K562 (cell line): Measurements from ENCODE around the gene SAMD9. TPM values are rescaled to one million over a fixed set of nuclear protein-coding genes. Genes with fewer than 3 reads are reported as not detected.
A peak's percentile ranks its signal among the peaks of the same experiment; 100 is the strongest.

Experiments
- ATAC-seq: fragments of 200-7000 bp; cut with Tn5 transposase; 3 replicates; pipeline ENCODE4 v1.9.1; 2020; ENCODE audit warnings: moderate library complexity
- BruUV-seq: library from RNA; stranded (reverse); fragments of 400-500 nt; replicated peaks from 2 replicates; lab custom pipeline; 2021; lab: Mats Ljungman, UMichigan
- CTCF ChIA-PET: fragments of 300-600 bp; formaldehyde crosslinking; extraction: SDS; loops from one replicate; lab custom pipeline; 2021; ENCODE audit warnings: low intra/inter-chr PET ratio; lab: Yijun Ruan, JAX
- POLR2A ChIA-PET: fragments of 300-600, 350-650 bp; sonication (Branson Sonifier 250); formaldehyde crosslinking; extraction: SDS; loops from one replicate; lab custom pipeline; 2021; ENCODE audit warnings: antibody characterized with exemption, inconsistent platforms; lab: Yijun Ruan, JAX
- DNase-seq, 4 experiments: peaks; one replicate each; pipeline versions ENCODE4 v3.0.0 to v3.0.0-alpha.2; 2011 to 2018; ENCODE audit warnings: low spot score in 3 of 4, mixed read lengths in 3 of 4; ENCODE audit errors: extremely low read depth in 1 of 4
- FAIRE-seq: peaks from 2 replicates; lab custom pipeline; 2011; peaks lifted over from hg19 to GRCh38; lab: Jason Lieb, UNC
- H2AFZ ChIP-seq: 2 replicates; pipeline ENCODE4 v1.6.0; 2011; ENCODE audit warnings: low read depth, low read length, control low read depth, inconsistent platforms
- H3K27ac ChIP-seq: fragments of 200-600 bp; 3 replicates; pipeline ENCODE4 v1.8.0; 2011; ENCODE audit warnings: low read depth, mild to moderate bottlenecking, control low read depth, inconsistent platforms, low read length, moderate library complexity, mixed read lengths; ENCODE audit errors: extremely low read depth
- H3K27me3 ChIP-seq, 2 experiments: fragments of 300-600 bp in 1 of 2; 2 replicates in 1 of 2; 3 replicates in 1 of 2; pipeline versions ENCODE4 v1.6.0 to v1.8.0; 2011; ENCODE audit warnings: inconsistent platforms in 2 of 2, low read length in 2 of 2, mild to moderate bottlenecking in 1 of 2, mixed read lengths in 1 of 2, moderate library complexity in 1 of 2; ENCODE audit not compliant: control insufficient read depth in 2 of 2, insufficient read depth in 2 of 2
- H3K36me3 ChIP-seq: fragments of 300-600 bp; 3 replicates; pipeline ENCODE4 v1.8.0; 2011; ENCODE audit warnings: mild to moderate bottlenecking, low read length, inconsistent platforms; ENCODE audit not compliant: control insufficient read depth, insufficient read depth
- H3K4me1 ChIP-seq, 2 experiments: fragments of 200-600 bp in 1 of 2; replicated peaks in 1 of 2; 2 replicates in 1 of 2; 3 replicates in 1 of 2; pipeline versions ENCODE4 v1.5.1 to v1.8.0; 2011; ENCODE audit warnings: inconsistent platforms in 2 of 2, low read length in 2 of 2, mild to moderate bottlenecking in 1 of 2, mixed read lengths in 1 of 2, moderate library complexity in 1 of 2; ENCODE audit not compliant: control insufficient read depth in 2 of 2, insufficient read depth in 2 of 2
- H3K4me2 ChIP-seq: 2 replicates; pipeline ENCODE4 v1.6.1; 2011; ENCODE audit warnings: low read length, control low read depth, inconsistent platforms, mixed read lengths; ENCODE audit not compliant: insufficient read depth
- H3K4me3 ChIP-seq: fragments of 200-600 bp; sonication (generic), shearing (Covaris generic); 2 replicates; pipeline ENCODE4 v1.5.1; 2016; ENCODE audit warnings: control low read depth, inconsistent platforms
- H3K79me2 ChIP-seq: fragments of 200-600 bp; 3 replicates; pipeline ENCODE4 v1.8.0; 2011; ENCODE audit warnings: low read length, inconsistent platforms; ENCODE audit not compliant: control insufficient read depth, insufficient read depth
- H3K9ac ChIP-seq, 2 experiments: 2 replicates each; pipeline versions ENCODE4 v1.6.0 to v1.6.1; 2011; ENCODE audit warnings: low read depth in 2 of 2, low read length in 2 of 2, control low read depth in 1 of 2, inconsistent platforms in 1 of 2, mild to moderate bottlenecking in 1 of 2, mixed read lengths in 1 of 2; ENCODE audit not compliant: insufficient read depth in 1 of 2
- H3K9me1 ChIP-seq: one replicate; pipeline ENCODE4 v1.6.0; 2011; ENCODE audit warnings: inconsistent platforms, mild to moderate bottlenecking, low read length, moderate library complexity; ENCODE audit not compliant: control insufficient read depth, insufficient read depth
- H3K9me3 ChIP-seq: replicated peaks from 2 replicates; pipeline ENCODE4 v1.5.1; 2011; ENCODE audit warnings: low read depth, low read length, inconsistent platforms; ENCODE audit not compliant: control insufficient read depth, insufficient read depth
- H4K20me1 ChIP-seq: replicated peaks from 2 replicates; pipeline ENCODE4 v1.6.1; 2011; ENCODE audit warnings: low read length, inconsistent platforms, mixed read lengths; ENCODE audit not compliant: control insufficient read depth, insufficient read depth
- DMBX1 ChIP-seq: fragments of 250-450 bp; sonication (Bioruptor Pico); IDR thresholded peaks from 2 replicates; pipeline ENCODE4 v1.8.0; 2022; ENCODE audit warnings: inconsistent platforms, mild to moderate bottlenecking, moderate library complexity, borderline replicate concordance
- EP400 ChIP-seq: fragments of 450-650 bp; IDR thresholded peaks from 2 replicates; pipeline ENCODE4 v1.6.1; 2017; ENCODE audit warnings: antibody characterized with exemption, mild to moderate bottlenecking, moderate library complexity
- IFI16 ChIP-seq: fragments of 250-450 bp; sonication (Bioruptor Pico); IDR thresholded peaks from 2 replicates; pipeline ENCODE4 v2.1.2; 2022; ENCODE audit warnings: mild to moderate bottlenecking, inconsistent platforms
- MBD2 ChIP-seq: sonication (generic); IDR thresholded peaks from 2 replicates; pipeline ENCODE4 v1.6.1; 2016; ENCODE audit warnings: low read depth, borderline replicate concordance
- POLR2G ChIP-seq: fragments of 200-400 bp; formaldehyde crosslinking; IDR thresholded peaks from 2 replicates; pipeline ENCODE4 v1.6.1; 2017; ENCODE audit warnings: low read depth, mild to moderate bottlenecking, antibody characterized with exemption, low read length, moderate library complexity
- PURB ChIP-seq: sonication (generic); formaldehyde crosslinking; IDR thresholded peaks from 2 replicates; pipeline ENCODE4 v1.9.0; 2021; ENCODE audit warnings: low read depth, mild to moderate bottlenecking, missing genetic modification reagents
- RREB1 ChIP-seq: fragments of 250-450 bp; sonication (Bioruptor Pico); IDR thresholded peaks from 2 replicates; pipeline ENCODE4 v1.4.0; 2020
- SMARCB1 ChIP-seq: IDR thresholded peaks from 2 replicates; pipeline ENCODE4 v1.6.1; 2011; ENCODE audit warnings: improper control_type of control experiment, low read depth; ENCODE audit not compliant: insufficient read length
- ZFP91 ChIP-seq: sonication (generic); formaldehyde crosslinking; IDR thresholded peaks from 2 replicates; pipeline ENCODE4 v1.8.0; 2022; ENCODE audit warnings: mild to moderate bottlenecking, missing genetic modification reagents
- WGBS: fragments of 100-300 bp; shearing (Covaris generic); methylation state at CpG from one replicate; pipeline ENCODE4 v1.1.6; 2016; ENCODE audit warnings: low coverage, mixed read lengths; ENCODE audit not compliant: insufficient coverage; ENCODE audit errors: missing lambda C conversion rate; 5-methylcytosine and 5-hydroxymethylcytosine counted together
- in situ Hi-C: fragments of 300-500 bp; cut with MboI; formaldehyde crosslinking; loops from 4 replicates; pipeline ENCODE4 v1.15.0; 2018; ENCODE audit warnings: inconsistent platforms, mixed read lengths
- intact Hi-C: fragments of 100-400 bp; cut with micrococcal nuclease; formaldehyde crosslinking; loops from 2 replicates; pipeline ENCODE4 v1.14.2; 2022
- polyA plus RNA-seq, 8 experiments: library from polyadenylated mRNA; depleted of rRNA in 4 of 8; stranded (reverse) in 5 of 8; unstranded in 3 of 8; fragments of >200 nt; fragmentation: Nextera tagmentation in 2 of 8; fragmentation: Illumina TruSeq in 1 of 8; extraction: Ambion mirVana in 2 of 8; extraction: Trizol in 1 of 8; gene quantifications; 2 replicates each; pipeline versions ENCODE4 v1.2.1 to v1.2.3, GENCODE V29; 2011 to 2014; ENCODE audit warnings: inconsistent platforms in 1 of 8, missing spikeins in 1 of 8
- total RNA-seq, 7 experiments: library from RNA; depleted of rRNA in 6 of 7; stranded (reverse); fragments of >200 nt in 6 of 7; fragmentation: Illumina TruSeq in 2 of 7; extraction: Trizol in 2 of 7; gene quantifications; 2 replicates each; pipeline versions ENCODE4 v1.2.1 to v1.2.3, GENCODE V29; 2011 to 2021; ENCODE audit warnings: low replicate concordance in 1 of 7

SAMD9 gene
- total and polyA plus RNA-seq, 9 of the 15 experiments (the other 6 are each of a cell fraction or from before 2014, with no cell fraction given): 1.0 to 4.0 (median 1.9) TPM

- Histone ChIP-seq H3K36me3 (no peaks in the 10 kb centered on the region), H3K9me3 (no peaks in the 10 kb centered on the region), H4K20me1 (no peaks in the 10 kb centered on the region), H3K27ac (peak overlapping the region; percentile 40; the same call in 2 of the 3 replicates), H3K9me1 (no peaks in the 10 kb centered on the region), H3K4me1 (peaks cover 15 to 18% of the 10 kb centered on the region in 2 experiments; a peak in 4 of 5 replicates), H3K4me3 (no peak overlapping the region), H2AFZ (peak overlapping the region; percentile 82), H3K9ac (peak overlapping the region; percentile 22 to 65; a peak in 1 of 4 replicates), H3K27me3 (no peaks in the 10 kb centered on the region), H3K79me2 (no peaks in the 10 kb centered on the region), H3K4me2 (peak overlapping the region; percentile 68)
- ChIA-PET POLR2A (interaction anchor here (1.2 kb wide), 1 partner anchor 10 kb away, joined by 3 read pairs; no protein-coding TSS in a partner anchor), CTCF (interaction anchor here (1.0 to 2.9 kb wide), 3 partner anchors 363 to 433 kb away, joined by 3 to 44 read pairs (median 3); no protein-coding TSS in a partner anchor)
- FAIRE-seq (no peak), DNase-seq (no peak), ATAC-seq (peak; percentile 21)
- no TSS peak for BruUV-seq
- WGBS: 54% methylated on average over 7 of the region's 8 CpGs
- intact Hi-C loops: loop anchor here (2.0 to 10.0 kb wide), 3 partner anchors 217 to 629 kb away; partner anchors contain the start of genes CDK6, PEX1 and RBM48
- in situ Hi-C loops: loop anchor here (10.0 kb wide), 1 partner anchor 359 kb away; no protein-coding TSS in a partner anchor
- TF ChIP-seq EP400 (no peak), RREB1 (no peak), PURB (CRISPR knock-in tag) (no peak), POLR2G (no peak), DMBX1 (CRISPR knock-in tag) (no peak), IFI16 (no peak), ZFP91 (no peak), MBD2 (no peak), SMARCB1 (no peak)
Observed at GRCh38 chr7:93053949-93054943, 63.5 kb downstream of the SAMD9 start.
